IPS DF 4.7 (cell line): ENCODE results near the gene AKAP3.
A peak's percentile ranks its signal among the peaks of the same experiment; 100 is the strongest.

Source experiments
- DNase-seq: peaks from one replicate; pipeline ENCODE4 v3.0.0-alpha.2; 2013; ENCODE audit warnings: low spot score; ENCODE audit errors: extremely low read depth

The AKAP3 gene

DNA sequence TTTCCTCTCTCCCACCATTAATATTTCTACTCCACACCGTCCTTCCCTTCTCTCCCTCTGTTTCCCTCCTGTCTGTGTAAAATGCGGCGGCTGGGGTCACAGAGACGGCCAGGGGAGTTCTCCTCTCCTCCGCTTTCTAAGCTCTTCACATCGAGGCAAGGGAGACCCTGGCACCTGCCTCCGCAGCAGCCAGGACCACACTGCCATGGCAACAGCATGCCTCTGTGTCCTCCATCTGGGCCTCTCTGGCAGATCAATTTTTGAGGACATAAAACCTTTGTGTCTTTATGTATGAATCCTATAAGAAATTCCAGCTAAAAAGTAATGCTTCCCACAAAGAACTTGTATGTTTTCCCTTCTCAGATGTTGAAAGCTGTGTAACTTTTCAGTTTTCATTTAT lies 45.4 kb downstream of the AKAP3 start:
- DNase-seq: no peak

DNA sequence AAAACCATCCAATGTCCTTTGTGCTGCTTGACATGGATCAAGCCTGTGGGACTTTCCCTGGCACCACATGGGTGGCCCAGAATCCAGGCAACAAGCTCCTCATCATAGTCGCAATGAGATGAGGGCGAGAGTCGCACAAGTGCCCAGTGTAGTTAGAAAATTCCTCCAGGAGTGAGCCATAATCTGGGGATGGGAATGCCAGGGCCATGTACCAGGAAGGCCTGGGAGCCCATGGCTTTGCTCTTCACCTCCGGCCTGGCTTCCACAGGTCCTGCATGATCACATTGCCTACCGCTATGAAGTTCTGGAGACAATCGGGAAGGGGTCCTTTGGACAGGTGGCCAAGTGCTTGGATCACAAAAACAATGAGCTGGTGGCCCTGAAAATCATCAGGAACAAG lies 53.0 kb downstream of the AKAP3 start:
- DNase-seq: no peak

GRCh38 chr12:4591180-4591687 lies 57.6 kb downstream of the AKAP3 start:
- no peak for DNase-seq

DNA sequence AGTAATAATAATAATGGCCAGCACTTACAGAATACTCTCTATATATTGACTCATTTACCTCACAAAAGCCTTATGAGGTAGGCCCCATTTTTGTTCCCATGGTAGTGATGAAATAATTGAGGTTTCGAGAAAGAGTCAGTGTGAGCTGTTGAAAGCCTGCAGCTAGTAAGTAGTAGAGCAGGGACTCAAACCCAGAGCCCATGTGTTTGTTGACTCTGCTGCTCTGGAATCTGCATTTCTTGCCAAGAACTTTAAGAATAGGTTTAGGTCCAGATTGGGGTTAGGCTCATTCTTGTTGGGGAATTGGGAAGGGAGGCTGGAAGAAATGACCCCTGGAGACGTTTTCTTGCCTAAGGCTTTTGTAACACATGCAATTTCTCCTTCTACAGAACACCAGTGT lies 58.9 kb downstream of the AKAP3 start:
- DNase-seq: no peak

- no peak for DNase-seq
Measured at GRCh38 chr12:4588916-4589315, 59.9 kb downstream of the AKAP3 start.

DNA sequence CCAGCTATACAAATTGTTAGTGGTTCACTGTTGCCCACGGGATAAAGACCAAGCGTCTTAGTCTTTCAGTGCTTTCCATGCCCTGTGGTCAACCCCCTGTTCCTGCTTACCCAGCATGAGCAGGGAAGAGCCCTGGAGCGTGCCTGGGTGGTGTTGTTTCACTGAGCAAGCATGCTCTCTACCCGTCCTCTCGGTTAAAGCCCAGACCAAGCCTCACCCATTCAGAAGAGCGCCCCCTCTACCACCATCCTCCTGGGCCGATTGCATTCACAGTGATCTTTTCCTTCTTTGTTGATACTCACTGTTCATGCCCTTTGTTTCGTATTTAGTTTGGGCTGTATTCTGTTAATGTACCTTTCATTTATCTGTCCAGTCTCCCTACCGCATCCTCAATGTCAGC lies 61.7 kb downstream of the AKAP3 start:
- peak; percentile 36 for DNase-seq

GRCh38 chr12:4586500-4586899 lies 62.4 kb downstream of the AKAP3 start:
- no peak for DNase-seq

DNA sequence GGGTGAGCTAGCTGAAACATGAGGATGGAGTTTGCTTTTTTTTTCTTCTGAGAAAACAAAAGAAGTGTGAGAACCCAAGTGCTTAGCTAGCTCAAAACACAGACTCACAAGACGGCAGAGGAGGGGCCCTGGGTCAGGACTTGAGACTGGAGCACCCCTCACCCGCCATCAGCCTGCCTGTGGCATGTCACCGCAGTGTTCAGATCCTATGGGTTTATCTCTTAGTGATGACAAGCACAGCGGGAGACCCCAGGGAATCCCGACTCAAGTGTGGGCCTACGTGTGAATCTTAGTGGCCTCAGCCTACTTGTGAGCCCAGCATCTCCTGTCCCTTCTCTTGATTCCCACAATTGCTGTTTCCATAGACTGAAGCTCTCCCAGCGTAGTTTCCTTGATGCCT lies 64.0 kb downstream of the AKAP3 start:
- DNase-seq: no peak

GRCh38 chr12:4584281-4584680 lies 64.6 kb downstream of the AKAP3 start:
- no peak for DNase-seq

DNA sequence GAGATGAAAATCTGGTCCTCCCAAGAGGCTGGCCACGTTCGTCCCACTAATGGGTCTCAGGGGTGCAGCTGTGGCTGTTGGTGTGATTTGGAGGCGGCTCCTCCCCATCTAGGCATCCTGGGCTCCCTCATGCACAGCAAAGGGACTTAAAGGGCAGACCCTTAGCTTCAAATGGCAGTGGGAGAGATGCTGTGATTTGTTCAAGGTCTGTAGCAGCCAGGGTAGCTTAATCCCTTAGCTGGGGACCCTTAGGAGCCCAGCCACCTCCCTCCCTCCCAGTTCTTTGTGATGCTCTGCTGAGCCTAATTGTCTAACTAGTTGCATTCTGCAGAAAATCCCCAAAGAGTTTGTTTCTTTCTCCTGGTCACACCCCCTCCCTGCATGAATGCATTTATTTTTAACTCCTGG lies 68.6 kb downstream of the AKAP3 start:
- DNase-seq: no peak

GRCh38 chr12:4579305-4580102 lies 69.3 kb downstream of the AKAP3 start:
- no peak for DNase-seq

DNA sequence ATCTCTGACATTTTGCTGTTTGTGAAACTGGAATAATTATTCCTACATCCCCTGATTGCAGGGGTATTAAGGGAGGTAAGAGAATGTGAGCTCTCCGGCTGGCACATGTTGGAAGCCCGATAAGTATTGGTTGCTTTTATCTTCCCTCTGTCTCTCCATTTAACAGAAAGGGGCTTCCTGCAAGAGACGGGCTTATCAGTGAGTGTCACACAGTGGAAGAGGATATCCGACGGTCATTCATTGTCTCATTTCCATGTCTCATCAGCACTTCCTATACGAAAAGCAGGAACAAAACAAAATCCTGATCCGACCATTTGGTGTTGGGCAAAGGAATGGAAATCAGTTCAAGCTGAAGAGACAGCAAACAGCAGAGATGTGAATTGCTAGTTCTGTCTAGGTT lies 76.2 kb downstream of the AKAP3 start:
- no peak for DNase-seq

GRCh38 chr12:4569261-4569660 lies 79.6 kb downstream of the AKAP3 start:
- no peak for DNase-seq

DNA sequence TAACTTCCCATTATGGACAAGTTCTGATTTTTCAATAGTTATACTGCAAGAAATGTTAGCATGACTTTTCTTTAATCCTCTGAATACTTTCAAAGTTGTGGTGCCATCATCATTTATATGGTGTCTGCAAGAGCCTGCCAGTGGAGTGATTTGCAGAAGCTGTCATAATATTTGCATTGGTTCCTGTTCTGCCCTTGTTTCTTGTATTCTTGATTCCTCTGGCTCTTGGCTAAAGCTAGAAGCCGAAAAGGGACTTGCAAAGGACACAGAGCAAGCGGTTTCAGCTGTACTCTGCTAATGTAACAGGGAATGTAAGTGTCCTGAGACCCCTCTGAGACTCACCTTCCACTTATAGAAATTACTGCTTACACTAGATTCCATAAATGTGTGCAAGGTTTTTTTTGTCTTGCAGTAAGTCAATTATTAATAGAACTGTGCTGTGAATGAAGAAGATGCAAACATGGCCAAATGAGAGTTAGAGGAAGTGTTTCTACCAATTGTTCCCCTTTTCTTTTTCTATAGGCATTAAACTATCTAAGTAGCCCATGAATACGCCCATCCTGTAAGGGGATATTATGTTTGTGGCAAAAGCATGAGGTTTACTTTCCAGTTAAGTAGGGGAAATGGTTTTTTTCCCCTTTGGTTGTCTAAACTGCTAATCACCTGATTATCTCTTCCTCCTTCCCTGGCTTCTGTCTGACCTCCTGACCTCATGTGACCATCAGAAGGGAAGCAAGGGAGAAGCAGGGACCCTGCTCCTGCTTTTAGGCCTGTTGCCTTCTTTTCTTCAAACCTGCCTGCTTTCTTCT lies 81.6 kb downstream of the AKAP3 start:
- no peak for DNase-seq

DNA sequence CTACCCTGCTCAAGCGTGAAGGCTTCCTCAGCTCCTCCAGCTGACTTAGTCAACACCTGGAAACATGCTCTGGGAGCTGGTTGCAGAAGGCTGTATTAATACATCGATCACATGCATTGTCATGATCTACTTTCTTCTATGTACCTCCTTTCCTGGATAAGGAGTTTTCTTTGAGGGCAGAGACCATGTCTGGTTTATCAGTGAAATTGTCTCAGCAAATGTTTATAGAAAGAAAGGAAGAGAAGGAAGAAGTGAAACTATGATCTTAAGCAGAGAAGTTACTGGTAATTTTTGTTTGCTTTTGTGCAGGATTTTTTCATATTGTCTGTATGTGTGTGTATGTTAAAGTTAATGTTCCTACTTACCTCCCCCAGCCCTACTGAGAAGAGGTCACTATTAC lies 82.4 kb downstream of the AKAP3 start:
- no peak for DNase-seq
